ENCODE measurements around the gene SF3A1. TPM values are rescaled to one million over a fixed set of nuclear protein-coding genes. Genes with fewer than 3 reads are reported as not detected.

Gene SF3A1
- total and polyA plus RNA-seq, 5 experiments from 2014 or later, result 66.5 to 314 (median 119) TPM

DNA sequence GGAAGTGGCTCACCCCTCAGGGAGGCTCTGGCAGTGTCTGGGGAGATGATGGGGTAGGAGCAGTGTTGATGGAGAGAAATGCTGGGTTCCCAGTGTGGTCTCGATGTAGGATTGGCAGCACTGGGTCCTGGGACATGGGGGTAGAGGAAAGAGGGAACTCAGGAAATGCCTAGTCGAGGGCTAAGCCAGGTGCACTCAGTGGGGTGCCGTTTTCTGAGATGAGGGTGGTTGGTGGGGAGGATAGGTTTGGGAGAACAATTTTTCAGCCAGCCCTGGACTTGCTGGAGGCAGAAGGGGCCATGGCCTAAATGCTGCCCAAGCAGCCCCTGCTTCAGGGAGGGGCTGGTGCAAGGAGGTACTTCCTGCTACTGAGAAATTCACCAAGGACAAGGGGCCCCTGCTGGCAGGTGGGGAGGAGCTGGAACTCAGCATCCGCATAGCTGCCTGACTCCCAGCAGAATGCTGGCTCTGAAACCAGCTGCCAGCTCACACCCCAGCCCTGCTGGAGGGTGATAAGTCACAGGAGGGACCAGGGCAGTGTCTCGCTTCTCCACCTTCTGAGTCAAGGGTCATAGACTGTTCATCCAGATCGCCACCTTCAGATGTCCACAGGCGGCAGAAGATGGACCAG, 6.1 kb upstream of the SF3A1 start:
- Mint-ChIP-seq H3K9me3 (no peaks in the 10 kb centered on the region), H3K36me3 (peaks cover 0 to 6% (median 1%) of the 10 kb centered on the region in 3 donors), H3K4me1 (peaks cover 5 to 13% (median 6%) of the 10 kb centered on the region in 4 donors), H3K27ac (peak overlapping the region in 2 of 10 donors; percentile 12 to 86), H3K4me3 (no peak overlapping the region), H3K27me3 (no peaks in the 10 kb centered on the region)
- DNase-seq (no peak), ATAC-seq (no peak)
- POLR2A ChIA-PET, result interaction anchor here (0.5 to 0.6 kb wide), 2 partner anchors 22 to 93 kb away, joined by 3 to 4 read pairs; no protein-coding TSS in a partner anchor

DNA sequence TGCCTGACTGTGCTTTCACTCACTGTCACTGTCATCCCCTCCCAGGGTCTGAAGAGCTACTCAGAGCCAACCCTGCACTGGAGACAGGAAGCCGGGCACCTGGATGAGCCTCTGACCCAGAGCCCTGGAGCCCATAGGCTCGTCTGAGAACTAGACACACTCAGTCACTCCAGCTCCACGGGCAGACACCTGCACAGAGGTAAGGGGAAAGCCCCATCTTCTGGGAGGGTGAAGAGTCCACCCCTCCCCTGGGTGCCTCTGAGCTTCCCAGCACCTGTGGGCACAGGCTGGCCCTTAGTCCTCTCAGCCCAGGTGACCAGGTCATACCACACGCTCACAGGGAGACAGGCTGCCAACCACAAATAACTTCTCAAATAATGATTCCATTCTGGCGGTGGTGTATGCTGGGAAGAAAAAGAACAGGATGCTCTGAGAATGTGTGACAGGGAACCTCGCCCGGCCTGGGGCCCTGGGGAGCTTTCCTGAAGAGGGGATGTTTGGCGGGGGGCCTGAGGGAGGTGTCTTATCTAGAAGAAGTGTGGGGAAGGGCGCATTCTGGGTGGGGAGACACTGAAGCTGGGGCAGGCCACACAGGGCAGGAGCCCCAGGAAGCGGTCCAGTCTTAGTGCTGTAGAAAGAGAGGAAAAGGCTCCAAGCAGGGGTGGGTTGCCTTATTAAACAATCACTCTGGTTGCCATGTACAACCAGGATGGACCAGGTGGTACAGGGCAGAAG, 5.4 kb upstream of the SF3A1 start:
- H3K4me3 Mint-ChIP-seq, result no peak overlapping the region
- peak overlapping the region in 3 of 10 donors; percentile 12 to 86 (median 22) for H3K27ac Mint-ChIP-seq
- DNase-seq (no peak), ATAC-seq (no peak)
- no peaks in the 10 kb centered on the region for H3K27me3 Mint-ChIP-seq
- POLR2A ChIA-PET, result no interaction called here
- peaks cover 0 to 6% (median 1%) of the 10 kb centered on the region in 3 donors for H3K36me3 Mint-ChIP-seq
- no peaks in the 10 kb centered on the region for H3K9me3 Mint-ChIP-seq
- peaks cover 9 to 15% (median 12%) of the 10 kb centered on the region in 4 donors for H3K4me1 Mint-ChIP-seq

DNA sequence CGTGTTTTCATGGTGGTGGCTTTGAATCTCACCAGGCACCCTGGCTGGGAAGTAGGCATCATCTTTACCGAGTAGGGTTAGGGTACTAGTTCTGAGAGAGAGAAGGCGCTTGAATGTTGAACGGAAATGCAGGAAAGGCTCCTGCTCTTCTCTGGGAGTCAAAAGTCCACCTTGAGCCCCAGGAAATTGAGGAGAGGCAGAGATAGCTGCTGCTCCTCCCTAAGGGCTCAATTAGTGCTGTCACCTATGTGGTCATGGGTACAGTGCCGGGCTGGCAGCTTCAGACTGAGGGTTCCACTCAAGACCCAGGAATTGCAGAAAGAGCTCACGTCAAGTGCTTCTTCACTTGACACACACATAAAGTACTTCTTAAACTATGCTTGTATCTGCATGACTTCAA, 1.8 kb upstream of the SF3A1 start:
- ATAC-seq, result no peak
- peaks cover 26 to 44% (median 40%) of the 10 kb centered on the region in 4 donors for H3K4me1 Mint-ChIP-seq
- H3K9me3 Mint-ChIP-seq, result no peaks in the 10 kb centered on the region
- DNase-seq, result no peak
- H3K27me3 Mint-ChIP-seq, result no peaks in the 10 kb centered on the region
- H3K4me3 Mint-ChIP-seq, result peak overlapping the region in 5 of 10 donors; percentile 14 to 98 (median 81)
- peaks cover 0 to 12% (median 3%) of the 10 kb centered on the region in 3 donors for H3K36me3 Mint-ChIP-seq
- POLR2A ChIA-PET, result interaction anchor here (1.1 to 4.9 kb wide), 3 partner anchors 44 to 70 kb away, joined by 3 to 65 read pairs (median 12); partner anchors contain the start of gene CASTOR1
- H3K27ac Mint-ChIP-seq, result peak overlapping the region in 7 of 10 donors; percentile 15 to 99 (median 87)

DNA sequence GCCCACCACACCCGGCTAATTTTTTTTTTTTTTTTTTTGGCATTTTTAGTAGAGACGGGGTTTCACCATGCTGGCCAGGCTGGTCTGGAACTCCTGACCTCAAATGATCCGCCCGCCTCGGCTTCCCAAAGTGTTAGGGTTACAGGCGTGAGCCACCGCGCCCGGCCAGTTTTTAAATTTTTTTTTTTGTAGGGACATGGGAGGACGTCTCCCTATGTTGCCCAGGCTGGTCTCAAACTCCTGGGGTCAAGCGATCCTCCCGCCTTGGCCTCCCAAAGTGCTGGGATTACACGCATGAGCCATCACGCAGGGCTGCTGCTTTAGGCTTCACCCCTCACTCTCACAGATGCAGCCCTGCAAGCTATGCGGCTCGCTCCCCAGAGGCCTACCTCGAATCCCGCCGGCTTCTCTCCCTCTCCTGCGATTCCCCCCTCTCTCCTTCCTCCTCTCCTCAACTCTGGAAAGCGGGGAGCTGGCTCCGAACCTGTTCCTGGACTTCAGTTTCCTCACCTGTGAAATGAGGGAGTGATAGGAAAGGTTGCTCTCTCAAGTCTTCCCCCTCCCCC, 1.0 kb upstream of the SF3A1 start:
- peaks cover 0 to 17% (median 3%) of the 10 kb centered on the region in 3 donors for H3K36me3 Mint-ChIP-seq
- H3K9me3 Mint-ChIP-seq, result no peaks in the 10 kb centered on the region
- POLR2A ChIA-PET, result interaction anchor here (1.1 to 4.9 kb wide), 8 partner anchors 21 to 69 kb away, joined by 3 to 100 read pairs (median 12); partner anchors contain the start of gene CASTOR1
- H3K4me1 Mint-ChIP-seq, result peaks cover 28 to 52% (median 47%) of the 10 kb centered on the region in 4 donors
- no peaks in the 10 kb centered on the region for H3K27me3 Mint-ChIP-seq
- H3K27ac Mint-ChIP-seq, result peak overlapping the region; percentile 73 to 99 (median 96)
- DNase-seq (no peak), ATAC-seq (no peak)
- H3K4me3 Mint-ChIP-seq, result peak overlapping the region; percentile 91 to 98 (median 96)

DNA sequence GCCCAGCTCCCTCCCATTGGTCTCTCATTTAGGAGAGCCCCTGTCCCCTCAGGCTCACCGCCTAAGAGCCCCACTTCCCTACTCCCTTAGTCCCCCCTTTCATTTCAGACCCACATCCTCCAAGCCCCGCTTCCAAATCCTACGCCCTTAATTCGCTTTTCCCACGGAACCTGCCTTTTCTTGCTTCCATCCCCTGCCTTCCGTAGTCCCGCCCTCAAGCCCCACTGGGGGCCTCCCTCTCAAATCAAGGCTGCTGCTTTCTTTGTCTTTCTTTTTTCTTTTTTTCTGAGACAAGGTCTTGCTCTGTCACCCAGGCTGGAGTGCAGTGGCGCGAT, 509 bp upstream of the SF3A1 start:
- Mint-ChIP-seq H3K27me3 (no peaks in the 10 kb centered on the region), H3K9me3 (no peaks in the 10 kb centered on the region), H3K4me1 (peaks cover 24 to 57% (median 52%) of the 10 kb centered on the region in 4 donors), H3K36me3 (peaks cover 0 to 22% (median 4%) of the 10 kb centered on the region in 3 donors), H3K27ac (peak overlapping the region; percentile 93 to 99 (median 96)), H3K4me3 (peak overlapping the region; percentile 91 to 98 (median 96))
- POLR2A ChIA-PET, result interaction anchor here (0.5 to 4.9 kb wide), 27 partner anchors 11 to 611 kb away, joined by 3 to 100 read pairs (median 4); partner anchors contain the start of genes CASTOR1, MORC2, OSM and RNF215
- peak in 6 of 10 donors; percentile 28 to 59 (median 52) for DNase-seq
- peak; percentile 19 to 27 for ATAC-seq

DNA sequence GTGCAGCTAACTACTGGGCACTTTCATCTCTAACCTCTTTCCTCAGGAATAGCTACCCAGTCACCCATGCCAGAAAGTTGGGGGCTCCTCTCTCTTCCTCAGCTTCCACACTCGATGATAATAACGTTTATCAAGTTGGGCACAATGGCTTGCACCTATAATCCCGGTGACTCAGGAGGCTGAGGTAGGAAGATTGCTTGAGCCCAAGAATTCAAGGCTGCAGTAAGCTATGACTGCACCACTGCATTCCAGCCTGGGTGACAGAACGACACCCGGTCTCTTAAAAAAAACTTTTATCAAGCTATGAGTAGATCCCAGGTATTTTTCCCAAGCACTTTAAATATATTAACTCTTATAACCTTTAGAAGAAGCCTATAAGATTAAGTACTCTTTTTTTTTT, 2.0 kb downstream of the SF3A1 start:
- ATAC-seq (no peak), DNase-seq (no peak)
- peak overlapping the region; percentile 91 to 98 (median 96) for H3K4me3 Mint-ChIP-seq
- peaks cover 28 to 81% (median 72%) of the 10 kb centered on the region in 4 donors for H3K4me1 Mint-ChIP-seq
- no peaks in the 10 kb centered on the region for H3K27me3 Mint-ChIP-seq
- POLR2A ChIA-PET, result interaction anchor here (0.7 to 4.5 kb wide), 5 partner anchors 28 to 522 kb away, joined by 3 to 100 read pairs (median 7); partner anchors contain the start of genes CASTOR1 and TBC1D10A
- no peaks in the 10 kb centered on the region for H3K9me3 Mint-ChIP-seq
- H3K27ac Mint-ChIP-seq, result peak overlapping the region; percentile 72 to 99 (median 92)
- H3K36me3 Mint-ChIP-seq, result peaks cover 0 to 48% (median 14%) of the 10 kb centered on the region in 3 donors

DNA sequence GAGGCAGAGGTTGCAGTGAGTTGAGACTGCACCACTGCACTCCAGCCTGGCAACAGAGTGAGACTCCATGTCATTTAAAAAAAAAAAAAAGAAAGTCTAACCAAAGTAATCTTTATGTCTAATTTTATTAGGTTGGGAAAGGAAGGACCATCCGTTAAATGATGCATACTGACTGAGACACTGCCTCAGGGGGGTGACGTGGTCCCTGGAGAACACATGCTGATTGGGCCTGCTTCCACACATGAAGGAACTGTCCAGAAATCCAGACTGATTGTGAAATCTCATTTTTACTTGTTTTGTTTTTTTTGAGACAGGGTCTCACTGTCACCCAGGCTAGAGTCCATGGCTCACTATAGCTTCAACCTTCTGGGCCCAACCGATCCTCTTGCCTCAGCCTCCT, 5.5 kb downstream of the SF3A1 start:
- Mint-ChIP-seq H3K27ac (peak overlapping the region in 5 of 10 donors; percentile 19 to 63 (median 33)), H3K9me3 (no peaks in the 10 kb centered on the region), H3K4me3 (peak overlapping the region in 5 of 10 donors; percentile 4 to 33 (median 23)), H3K27me3 (no peaks in the 10 kb centered on the region), H3K36me3 (peaks cover 0 to 79% (median 14%) of the 10 kb centered on the region in 3 donors), H3K4me1 (peaks cover 33 to 83% (median 72%) of the 10 kb centered on the region in 4 donors)
- ATAC-seq, result no peak
- POLR2A ChIA-PET, result interaction anchor here (0.7 to 1.5 kb wide), 2 partner anchors 25 to 45 kb away, joined by 3 to 5 read pairs; no protein-coding TSS in a partner anchor
- no peak for DNase-seq

DNA sequence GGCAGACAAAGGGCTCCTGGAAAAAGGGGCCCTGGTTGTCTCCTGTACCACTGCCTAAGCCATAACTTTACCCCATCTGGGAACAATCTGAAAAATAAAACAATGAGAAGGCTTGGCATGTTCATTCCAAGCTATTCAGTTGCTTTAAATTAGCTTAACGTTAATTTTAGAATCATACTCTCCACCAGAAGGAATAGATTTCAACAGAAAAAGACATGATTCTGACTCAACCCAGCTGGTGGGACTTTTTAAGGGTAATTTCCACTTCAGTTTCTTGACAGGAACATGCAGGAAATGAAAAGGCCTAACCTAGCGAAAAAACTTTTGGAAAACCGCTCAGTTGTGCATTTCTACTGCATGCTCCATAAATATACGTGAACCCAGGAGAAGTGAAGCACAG, 7.9 kb downstream of the SF3A1 start:
- peak overlapping the region in 1 of 10 donors; percentile 11 for H3K4me3 Mint-ChIP-seq
- POLR2A ChIA-PET, result interaction anchor here (1.8 kb wide), 1 partner anchor 59 kb away, joined by 11 read pairs; the partner anchor contains the start of gene CASTOR1
- no peaks in the 10 kb centered on the region for H3K9me3 Mint-ChIP-seq
- peak overlapping the region in 7 of 10 donors; percentile 22 to 83 (median 65) for H3K27ac Mint-ChIP-seq
- peaks cover 21 to 66% (median 48%) of the 10 kb centered on the region in 4 donors for H3K4me1 Mint-ChIP-seq
- DNase-seq, result no peak
- peaks cover 0 to 94% (median 21%) of the 10 kb centered on the region in 3 donors for H3K36me3 Mint-ChIP-seq
- no peaks in the 10 kb centered on the region for H3K27me3 Mint-ChIP-seq
- ATAC-seq, result no peak

DNA sequence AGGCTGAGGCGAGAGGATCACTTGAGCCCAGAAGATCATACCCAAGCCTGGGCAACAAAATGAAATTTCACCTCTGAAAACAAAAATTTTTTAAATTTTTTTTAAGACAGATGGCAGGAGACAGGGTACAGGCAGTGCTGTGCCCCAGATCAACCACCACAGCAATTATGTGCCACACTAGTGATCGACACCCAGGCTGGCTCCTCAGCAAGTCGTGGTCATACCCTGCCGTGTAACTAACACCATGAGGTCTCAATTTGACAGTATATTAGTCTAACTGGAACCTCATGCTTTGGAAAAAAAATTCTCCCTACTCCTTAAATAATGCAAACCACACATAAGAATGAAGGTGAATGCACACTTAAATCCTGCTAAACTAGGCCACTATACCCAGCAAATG, 8.3 kb downstream of the SF3A1 start:
- ATAC-seq (no peak), DNase-seq (no peak)
- no peaks in the 10 kb centered on the region for H3K27me3 Mint-ChIP-seq
- POLR2A ChIA-PET, result interaction anchor here (1.0 kb wide), 1 partner anchor 60 kb away, joined by 4 read pairs; no protein-coding TSS in a partner anchor
- peaks cover 18 to 63% (median 44%) of the 10 kb centered on the region in 4 donors for H3K4me1 Mint-ChIP-seq
- H3K9me3 Mint-ChIP-seq, result no peaks in the 10 kb centered on the region
- peak overlapping the region in 2 of 10 donors; percentile 11 to 15 for H3K4me3 Mint-ChIP-seq
- peaks cover 0 to 94% (median 22%) of the 10 kb centered on the region in 3 donors for H3K36me3 Mint-ChIP-seq
- H3K27ac Mint-ChIP-seq, result peak overlapping the region in 8 of 10 donors; percentile 22 to 83 (median 59)

DNA sequence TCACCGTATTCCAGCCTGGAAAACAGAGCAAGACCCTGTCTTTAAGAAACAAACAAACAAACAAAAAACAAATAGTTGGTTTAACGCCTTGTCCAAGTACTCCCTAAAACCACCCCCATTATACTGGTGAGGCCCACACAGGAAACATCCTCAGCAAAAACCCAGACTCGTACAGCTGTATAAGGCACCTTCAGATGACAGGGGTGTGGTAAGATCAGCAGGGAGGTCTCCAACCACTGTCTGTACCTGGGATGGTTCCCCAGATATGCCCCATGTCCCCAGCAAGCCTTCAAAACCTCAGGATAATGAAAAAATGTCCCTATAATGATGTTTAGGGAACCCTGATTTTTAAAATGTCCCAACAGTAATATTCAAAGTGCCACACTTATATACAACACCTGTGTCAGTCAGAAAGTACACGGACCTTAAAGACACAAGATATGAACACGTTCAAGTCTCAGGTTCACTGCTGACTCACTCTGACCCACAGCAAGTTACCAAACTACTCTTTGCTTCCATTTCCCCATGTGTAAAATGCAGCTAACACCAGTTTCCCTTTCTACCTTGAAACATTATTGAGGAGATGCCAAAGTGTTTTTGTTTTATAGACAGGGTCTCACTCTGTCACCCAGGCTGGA, 9.3 kb downstream of the SF3A1 start:
- Mint-ChIP-seq H3K27me3 (no peaks in the 10 kb centered on the region), H3K9me3 (no peaks in the 10 kb centered on the region), H3K4me3 (peak overlapping the region in 3 of 10 donors; percentile 4 to 31 (median 14)), H3K27ac (peak overlapping the region in 9 of 10 donors; percentile 25 to 89 (median 63)), H3K36me3 (peaks cover 0 to 97% (median 23%) of the 10 kb centered on the region in 3 donors), H3K4me1 (peaks cover 17 to 58% (median 34%) of the 10 kb centered on the region in 4 donors)
- no peak for DNase-seq
- POLR2A ChIA-PET, result interaction anchor here (1.0 kb wide), 1 partner anchor 59 kb away, joined by 4 read pairs; no protein-coding TSS in a partner anchor
- ATAC-seq, result no peak

DNA sequence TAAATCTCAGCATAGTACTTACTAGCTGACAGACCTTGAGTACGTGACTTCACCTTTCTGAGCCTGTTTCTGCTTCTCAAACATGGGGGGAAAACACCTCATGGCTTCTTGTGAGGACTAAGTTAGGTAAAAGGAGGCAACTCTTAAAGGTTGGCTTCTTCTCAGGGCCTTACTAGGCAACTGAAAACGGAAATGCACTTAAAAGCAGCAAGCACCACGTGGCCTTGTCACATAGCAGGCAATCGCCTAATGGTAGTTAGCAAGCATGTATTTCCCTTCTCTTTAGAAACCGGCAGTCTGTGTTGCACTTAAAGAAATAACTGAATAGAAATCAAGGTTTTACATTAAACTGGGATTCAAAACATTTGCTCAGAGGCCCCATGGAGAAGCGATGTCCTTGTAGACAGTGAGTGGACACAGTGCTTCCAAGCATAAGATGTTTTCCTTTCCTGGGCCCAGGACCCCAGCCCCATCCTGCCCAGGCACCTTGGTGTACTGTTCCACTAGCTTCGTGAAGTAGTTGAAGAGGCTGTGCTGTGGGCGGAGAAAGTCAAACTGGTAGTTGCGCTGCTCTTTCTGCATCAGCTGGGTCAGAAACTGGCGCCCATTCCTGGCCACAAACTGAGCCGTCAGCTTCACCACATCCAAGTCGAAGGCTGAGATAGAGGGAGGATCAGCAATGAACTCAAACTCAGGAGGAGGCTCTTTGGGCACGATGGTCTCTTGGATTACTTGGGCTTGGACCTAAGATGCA, 12.1 kb downstream of the SF3A1 start:
- POLR2A ChIA-PET, result no interaction called here
- H3K36me3 Mint-ChIP-seq, result peaks cover 0 to 97% (median 21%) of the 10 kb centered on the region in 3 donors

More for the DNA sequence above, 12.1 kb downstream of the SF3A1 start:
- Mint-ChIP-seq H3K4me1 (peaks cover 0 to 36% (median 17%) of the 10 kb centered on the region in 4 donors), H3K9me3 (no peaks in the 10 kb centered on the region), H3K4me3 (peak overlapping the region in 1 of 10 donors; percentile 33), H3K27ac (peak overlapping the region in 2 of 10 donors; percentile 43 to 87), H3K27me3 (no peaks in the 10 kb centered on the region)
- ATAC-seq (no peak), DNase-seq (no peak)

All from naive thymus-derived CD8-positive, alpha-beta T cell (primary cell).